Amygdala (tissue), 56 donors: ENCODE measurements around the gene TRIM40.
"Not testable (repeated sequence)": the region's sequence is repeated elsewhere in the genome, so short reads cannot be mapped to it uniquely, and the experiment has no call there.

Experiments
- DNase-seq, 56 donors: peaks; one replicate each; lab custom pipeline; 2025; lab: John Stamatoyannopoulos, UW

TRIM40 gene

DNA sequence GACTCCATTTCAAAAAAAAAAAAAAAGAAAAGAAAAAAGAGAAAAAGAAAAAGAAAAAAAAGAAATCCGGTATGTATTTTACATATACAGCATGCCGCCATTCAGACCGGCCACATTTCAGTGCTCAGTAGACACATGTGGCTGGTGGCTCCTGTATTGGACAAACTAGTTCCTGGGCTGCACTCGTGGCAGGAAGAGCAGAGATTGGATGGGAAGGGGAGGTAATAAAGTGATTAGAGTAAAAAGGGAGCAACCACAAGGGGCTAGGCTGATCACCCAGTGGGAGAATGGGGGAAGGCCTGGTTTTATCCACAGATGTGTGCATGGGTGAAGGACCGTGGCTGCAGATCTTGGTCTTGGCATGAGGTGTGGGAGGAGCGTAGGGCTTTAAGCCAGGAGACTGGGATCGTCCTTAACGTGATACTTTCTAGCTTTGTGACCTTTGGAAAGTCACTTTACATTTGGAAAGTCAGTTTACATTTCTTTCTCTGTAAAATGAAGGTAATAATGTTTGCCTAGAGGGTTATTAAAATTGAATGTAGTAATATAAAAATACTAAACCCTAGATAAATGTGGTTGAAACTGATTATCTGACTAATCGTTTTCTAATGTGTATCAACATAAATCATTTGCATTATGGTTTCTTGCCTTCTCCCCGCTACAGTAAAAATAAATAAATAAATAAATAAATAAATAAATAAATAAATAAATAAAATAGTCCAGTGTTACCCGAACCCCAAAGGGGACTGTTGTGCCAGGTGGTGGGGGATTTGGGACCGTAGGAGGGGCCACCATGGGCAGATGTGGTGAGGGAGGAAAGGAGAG is 26.5 kb downstream of the TRIM40 start:
- no peak for DNase-seq

DNA sequence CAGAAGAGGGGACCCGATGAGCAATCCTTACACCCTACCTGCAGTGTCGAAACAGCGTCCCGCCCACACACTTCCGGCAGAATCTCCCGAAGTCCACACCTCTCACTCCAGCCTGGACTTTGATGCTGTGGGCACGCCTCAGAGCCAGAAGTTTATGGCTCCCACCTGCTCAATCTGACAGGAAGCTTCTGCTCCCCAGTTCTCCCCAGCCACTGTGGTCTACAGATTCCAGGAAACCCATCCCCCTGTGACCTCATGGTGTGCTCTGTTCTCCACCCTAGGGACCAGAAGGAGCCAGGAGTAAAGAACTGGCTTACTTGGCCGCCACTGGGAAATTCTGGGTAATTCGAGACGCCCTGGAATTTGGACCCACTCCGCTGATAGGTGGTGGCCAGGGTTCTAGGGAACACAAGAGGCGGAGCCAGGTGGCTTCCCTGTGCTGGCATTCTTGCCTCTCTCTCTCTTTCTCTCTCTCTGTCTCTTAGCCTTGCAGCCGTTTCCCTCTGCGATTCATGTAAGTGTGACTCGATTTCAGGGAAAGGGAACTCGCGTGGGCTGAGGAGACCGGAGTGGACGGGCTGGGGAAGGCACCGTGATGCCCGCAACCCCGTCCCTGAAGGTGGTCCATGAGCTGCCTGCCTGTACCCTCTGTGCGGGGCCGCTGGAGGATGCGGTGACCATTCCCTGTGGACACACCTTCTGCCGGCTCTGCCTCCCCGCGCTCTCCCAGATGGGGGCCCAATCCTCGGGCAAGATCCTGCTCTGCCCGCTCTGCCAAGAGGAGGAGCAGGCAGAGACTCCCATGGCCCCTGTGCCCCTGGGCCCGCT is 27.4 kb downstream of the TRIM40 start, which contains the start of gene TRIM15:
Gene TRIM15 (plus strand): TSS at position 457 of the 828 bp plus-strand sequence. CDS start 139 bp downstream, at position 596.
- DNase-seq, result no peak

DNA sequence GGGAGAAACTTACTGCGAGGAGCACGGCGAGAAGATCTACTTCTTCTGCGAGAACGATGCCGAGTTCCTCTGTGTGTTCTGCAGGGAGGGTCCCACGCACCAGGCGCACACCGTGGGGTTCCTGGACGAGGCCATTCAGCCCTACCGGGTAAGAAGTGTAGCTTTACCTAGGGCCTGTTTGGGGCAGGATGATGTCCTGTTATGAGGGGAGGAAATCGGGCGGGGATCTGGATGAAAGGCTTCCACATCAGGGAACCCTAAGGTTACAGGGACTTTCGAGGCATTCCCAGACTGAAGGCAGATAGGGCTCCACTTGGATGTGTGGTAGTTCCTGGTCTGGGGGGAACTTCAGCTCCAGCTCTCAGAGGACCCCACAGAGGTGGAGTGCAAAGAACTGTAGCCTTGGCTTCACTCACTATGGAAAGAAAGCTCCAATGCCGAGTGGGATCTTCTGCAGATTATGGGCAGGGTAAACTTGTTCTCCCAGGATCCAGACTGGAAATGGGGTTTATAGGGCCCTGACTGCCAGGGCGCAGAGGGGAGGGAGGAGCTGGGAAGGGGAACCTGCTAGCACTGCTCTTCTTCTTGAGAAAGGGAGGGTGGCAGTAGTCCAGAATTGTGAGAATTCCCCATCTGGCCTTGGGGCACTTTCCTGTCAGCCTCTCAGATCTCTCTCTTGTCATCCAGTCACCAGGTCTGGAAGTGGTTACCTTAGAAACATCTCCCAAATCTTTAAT is 28.1 kb downstream of the TRIM40 start:
- no peak for DNase-seq

DNA sequence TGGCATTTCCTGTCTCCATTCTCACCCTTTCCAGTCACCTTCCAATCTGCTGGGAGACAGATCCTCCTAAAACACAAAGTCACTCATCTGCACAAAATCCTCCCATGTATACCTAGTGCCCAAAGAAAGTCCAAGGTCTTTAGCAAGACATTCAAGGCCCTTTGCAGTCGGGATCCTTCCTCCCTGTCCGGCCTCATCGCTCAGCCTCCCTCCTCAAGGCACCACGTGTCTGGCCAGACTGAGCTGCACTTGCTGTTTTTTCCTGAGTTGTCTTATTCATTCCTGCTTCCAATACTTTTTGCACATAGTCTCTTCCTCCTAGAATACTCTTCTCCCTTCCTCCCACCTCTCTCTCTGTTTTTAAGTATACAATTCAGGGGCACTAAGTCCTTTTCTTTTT is 28.8 kb downstream of the TRIM40 start:
- no peak for DNase-seq

DNA sequence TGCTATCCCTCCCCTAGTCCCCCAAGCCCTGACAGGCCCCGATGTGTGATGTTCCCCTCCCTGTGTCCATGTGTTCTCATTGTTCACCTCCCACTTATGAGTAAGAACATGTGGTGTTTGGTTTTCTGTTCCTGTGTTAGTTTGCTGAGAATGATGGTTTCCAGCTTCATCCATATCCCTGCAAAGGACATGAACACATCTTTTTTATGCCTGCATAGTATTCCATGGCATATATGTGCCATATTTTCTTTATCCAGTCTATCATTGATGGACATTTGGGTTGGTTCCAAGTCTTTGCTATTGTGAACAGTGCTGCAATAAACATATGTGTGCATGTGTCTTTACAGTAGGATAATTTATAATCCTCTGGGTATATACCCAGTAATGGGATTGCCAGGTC is 29.3 kb downstream of the TRIM40 start:
- not testable (repeated sequence) for DNase-seq

DNA sequence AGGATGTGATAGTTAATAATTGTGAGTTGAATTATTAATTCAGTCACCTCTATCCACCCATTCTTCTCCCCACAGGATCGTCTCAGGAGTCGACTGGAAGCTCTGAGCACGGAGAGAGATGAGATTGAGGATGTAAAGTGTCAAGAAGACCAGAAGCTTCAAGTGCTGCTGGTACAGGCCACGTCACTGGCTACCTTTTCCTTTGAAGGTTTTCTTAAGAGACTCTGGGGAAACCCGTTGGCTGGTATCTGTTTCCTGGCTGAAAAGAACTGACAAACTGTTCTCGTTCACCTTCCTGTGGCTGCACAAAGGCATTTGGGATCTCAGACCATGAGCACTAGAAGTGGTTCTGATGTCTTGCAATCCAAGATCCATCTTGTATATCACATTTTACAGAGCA is 31.2 kb downstream of the TRIM40 start:
- DNase-seq, result no peak

DNA sequence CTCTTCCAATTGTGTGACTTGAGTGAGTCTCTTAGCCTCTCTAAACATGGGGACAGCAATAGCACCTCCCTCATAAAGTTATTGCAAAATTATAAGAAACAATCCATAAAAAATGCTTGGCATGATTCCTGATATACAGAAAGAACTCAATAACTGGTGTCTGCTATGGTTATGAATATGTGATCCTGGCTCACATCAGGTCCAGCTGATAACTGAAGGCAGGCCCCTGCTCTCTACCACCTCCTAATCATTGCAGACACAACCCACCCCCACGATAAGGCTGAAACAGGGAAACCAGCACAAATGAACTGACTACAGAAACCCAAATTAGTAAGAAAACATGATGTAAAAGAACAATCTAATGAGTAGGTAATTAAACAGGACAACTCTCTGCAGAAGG is 32.8 kb downstream of the TRIM40 start:
- no peak for DNase-seq

DNA sequence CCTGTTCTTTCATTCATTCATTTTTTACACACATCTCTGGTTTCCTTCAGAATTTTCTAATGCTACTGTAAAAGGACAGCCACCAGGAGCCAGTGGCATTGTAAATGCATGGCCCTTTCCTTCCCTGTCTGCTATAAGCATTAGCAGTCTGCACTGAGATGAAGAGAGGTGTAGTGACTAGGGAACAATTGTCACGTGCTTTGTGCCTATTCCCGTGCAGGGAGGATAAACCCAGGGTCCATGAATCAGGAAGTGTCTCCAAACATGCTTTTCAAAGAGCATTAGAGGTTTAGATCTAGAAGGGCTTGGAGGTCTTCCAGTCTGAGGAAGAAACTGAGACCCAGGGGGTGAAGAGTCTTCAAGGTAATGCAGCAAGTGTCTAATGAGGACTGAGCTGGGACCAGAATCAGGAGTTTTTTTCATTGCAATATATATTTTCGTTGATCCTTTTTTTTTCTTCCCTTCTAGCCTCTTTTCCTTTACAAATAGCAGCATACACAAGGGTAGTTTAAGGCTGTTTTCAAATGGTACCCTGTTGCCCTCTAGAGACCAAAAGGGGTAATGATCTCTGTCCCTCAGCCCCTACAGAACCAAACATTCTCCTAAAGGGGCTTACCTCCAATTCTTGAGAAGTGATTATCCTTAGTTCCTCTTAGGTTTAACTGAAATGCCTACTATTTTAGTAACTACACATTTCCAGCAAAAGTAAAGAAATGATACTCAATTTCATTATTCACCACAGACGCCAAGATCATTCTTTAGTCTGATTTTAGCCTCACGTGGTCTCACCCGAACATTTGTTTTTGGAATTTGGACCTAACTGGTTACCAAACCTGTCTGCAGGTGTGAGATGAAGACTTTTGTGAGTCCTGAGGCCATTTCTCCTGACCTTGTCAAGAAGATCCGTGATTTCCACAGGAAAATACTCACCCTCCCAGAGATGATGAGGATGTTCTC is 34.0 kb downstream of the TRIM40 start:
- DNase-seq, result peak in 1 of 56 donors; percentile 2

DNA sequence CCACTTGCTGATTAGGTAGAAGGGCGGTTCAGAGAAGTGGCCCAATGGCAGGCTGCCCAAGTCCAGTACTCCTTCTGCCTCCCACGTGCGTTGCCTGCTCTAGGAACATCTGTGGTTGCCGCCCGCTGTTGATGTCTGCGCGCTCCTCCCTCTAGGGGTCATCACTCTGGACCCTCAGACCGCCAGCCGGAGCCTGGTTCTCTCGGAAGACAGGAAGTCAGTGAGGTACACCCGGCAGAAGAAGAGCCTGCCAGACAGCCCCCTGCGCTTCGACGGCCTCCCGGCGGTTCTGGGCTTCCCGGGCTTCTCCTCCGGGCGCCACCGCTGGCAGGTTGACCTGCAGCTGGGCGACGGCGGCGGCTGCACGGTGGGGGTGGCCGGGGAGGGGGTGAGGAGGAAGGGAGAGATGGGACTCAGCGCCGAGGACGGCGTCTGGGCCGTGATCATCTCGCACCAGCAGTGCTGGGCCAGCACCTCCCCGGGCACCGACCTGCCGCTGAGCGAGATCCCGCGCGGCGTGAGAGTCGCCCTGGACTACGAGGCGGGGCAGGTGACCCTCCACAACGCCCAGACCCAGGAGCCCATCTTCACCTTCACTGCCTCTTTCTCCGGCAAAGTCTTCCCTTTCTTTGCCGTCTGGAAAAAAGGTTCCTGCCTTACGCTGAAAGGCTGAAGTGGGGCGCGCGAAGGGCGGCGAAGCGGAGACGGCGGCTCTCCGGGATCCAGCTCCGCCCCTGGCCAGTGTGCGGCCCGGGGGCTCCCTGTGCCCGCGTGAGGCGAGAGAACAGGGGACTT is 35.9 kb downstream of the TRIM40 start:
- DNase-seq, result no peak

DNA sequence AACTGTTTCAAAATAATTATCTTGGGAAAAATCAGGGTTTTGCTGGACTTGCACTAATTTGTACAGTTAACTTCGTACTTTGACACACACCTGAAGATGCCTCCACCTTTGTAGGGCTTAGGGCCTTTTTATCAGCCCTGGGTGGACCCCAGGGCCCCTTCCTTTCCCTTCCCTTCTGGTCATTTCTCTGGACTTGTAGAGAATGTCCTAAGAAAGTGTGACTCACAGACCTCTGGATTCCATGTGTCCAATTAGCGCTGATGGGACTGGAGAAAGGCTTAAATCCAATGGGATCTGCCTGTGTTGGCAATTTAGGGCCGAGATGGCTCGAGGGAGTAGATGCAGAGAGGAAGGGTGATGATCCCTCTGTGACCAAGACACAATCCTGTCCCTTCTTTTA is 36.7 kb downstream of the TRIM40 start:
- no peak for DNase-seq

DNA sequence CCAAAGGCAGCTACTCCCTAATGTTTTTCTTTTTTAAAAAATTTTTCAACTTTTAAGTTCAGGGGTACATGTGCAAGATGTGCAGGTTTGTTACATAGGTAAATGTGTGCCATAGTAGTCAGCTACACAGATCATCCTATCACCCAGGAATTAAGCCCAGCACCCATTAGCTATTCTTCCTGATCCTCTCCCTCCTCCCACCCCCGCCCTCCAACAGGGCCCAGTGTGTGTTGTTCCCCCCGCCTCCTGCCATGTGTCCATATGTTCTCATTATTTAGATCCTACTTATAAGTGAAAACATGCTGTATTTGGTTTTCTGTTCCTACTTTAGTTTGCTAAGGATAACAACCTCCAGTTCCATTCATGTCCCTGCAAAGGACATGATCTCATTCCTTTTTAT is 39.8 kb downstream of the TRIM40 start:
- no peak for DNase-seq

DNA sequence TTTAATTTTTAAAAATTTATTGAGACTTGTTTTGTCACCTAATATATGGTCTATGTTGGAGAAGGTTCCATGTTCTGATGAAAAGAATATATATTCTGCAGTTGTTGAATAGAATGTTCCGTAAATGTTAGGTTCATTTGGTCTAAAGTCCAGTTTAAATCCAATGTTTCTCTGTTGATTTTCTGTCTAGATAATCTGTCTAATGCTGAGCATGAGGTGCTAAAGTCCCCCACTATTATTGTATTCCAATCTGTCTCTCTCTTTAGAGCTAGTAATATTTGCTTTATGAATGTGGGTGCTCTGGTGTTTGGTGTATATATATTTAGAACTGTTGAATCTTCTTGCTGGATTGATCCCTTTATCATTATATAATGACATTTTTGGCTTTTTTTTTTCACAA is 42.9 kb downstream of the TRIM40 start:
- DNase-seq, result no peak

DNA sequence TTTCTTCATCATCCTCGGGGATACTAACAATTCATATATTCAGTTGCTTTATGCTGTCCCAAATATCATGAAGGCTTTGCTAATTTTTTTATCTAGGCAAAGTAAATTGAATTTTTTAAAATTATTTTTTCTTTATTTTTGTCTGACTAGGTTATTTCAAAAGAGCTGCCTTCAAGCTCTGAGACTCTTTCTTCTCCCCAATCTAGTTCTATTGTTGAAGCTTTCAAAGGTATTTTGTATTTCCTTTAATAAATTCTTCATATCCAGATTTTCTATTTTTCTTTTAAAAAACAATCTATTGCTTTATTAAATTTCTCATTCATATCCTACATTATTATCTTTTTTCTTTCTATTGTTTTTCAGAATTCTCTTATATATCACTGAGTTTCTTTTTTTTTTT is 44.2 kb downstream of the TRIM40 start:
- DNase-seq, result no peak

DNA sequence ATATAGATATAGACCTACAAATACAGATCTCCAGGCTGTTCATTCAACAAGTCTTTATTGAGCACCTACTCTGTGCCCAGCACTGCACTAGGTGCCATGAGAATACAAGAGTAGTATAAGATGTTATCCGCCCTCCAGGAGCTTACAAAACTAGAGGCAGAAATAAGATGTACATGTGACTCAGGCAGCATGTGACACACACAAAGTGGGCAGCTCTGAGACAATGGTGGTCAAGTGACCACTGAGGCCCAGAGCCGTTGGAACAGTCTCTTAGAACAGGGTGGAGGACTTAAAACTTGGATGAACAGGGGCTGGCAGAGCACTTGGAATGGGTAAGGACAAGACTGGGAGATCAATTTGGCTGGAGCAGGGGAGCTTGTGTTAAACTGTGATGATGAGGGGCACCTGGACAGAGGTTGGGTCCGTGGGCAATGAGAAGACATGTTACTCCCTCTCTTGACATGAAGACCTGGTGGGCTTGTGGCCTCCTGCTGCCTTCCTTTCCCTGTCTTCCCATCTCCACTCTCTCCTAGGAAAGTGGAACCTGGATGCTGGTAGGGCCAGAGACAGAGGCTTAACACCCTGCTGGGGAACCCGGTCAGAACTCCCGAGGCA is 48.6 kb downstream of the TRIM40 start:
- no peak for DNase-seq

DNA sequence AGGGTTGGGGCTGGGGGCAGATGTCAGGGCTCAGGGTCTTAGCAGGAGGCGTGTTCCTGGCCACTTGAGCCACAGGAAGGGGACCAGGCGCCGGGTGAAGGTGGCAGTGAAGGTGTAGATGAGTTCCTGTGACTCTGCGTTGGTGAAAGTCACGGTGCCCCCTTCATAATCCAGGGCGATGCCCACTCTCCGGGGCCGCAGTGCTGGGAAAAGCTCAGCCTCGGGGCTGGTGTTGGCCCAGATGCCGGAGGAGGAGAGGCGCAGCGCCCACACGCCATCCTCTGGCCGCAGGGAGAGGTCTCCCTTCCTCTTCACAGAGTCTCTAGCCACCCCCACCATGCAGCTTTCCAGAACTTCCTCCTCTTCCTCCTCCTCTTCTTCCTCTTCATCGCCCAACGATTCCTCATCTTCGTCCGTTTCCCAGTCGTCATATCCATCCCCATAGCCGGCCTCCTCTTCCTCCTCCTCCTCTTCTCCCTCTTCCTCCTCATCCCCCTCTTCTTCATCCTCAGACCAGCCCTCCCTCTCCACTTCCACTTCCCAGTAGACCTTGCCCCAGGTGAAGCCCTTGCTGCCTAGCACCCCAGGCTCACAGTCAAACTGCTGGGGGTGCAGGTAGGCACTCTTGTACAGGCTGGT is 50.0 kb downstream of the TRIM40 start:
- no peak for DNase-seq

DNA sequence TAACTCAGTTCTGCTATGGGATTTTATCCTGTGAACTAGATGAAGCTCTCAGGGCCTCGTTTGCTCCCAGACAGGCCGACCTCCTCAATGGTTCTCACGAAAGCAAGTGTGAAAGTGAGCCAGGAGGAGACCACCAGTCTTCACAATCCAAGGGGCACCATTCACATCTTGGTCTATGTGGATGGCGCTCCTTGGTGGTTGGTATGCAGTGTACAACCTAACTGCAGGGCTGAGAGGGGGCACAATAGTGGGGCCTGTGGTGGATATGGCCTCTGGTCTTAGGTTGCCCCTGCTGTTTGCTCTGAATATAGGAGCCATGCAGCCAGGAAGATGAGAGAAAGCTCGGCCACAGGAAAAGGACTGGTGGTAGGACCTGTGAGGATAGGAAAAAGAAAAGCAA is 52.6 kb downstream of the TRIM40 start:
- DNase-seq, result no peak

DNA sequence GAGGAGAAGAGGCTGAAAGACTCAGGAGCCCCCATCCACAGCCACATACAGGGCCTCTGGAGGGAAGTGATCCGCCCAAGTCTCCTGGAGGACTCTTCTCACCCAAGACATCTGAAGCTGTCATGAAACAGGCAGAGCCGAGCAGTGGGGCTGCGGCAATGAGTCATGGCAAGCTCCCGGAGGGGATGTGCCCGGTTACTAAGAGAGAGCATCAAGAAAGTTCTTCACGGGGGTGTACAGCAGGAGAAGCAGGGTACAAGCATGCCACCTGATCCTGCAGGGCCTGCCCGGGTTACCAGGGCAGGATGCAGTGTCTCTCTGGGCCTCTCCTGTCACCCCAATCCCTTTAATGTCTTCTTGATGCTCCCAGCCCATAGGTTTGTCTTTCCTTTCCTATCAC is 56.1 kb downstream of the TRIM40 start:
- DNase-seq, result no peak
